ENCODE data around the gene HUNK.

Gene HUNK

DNA sequence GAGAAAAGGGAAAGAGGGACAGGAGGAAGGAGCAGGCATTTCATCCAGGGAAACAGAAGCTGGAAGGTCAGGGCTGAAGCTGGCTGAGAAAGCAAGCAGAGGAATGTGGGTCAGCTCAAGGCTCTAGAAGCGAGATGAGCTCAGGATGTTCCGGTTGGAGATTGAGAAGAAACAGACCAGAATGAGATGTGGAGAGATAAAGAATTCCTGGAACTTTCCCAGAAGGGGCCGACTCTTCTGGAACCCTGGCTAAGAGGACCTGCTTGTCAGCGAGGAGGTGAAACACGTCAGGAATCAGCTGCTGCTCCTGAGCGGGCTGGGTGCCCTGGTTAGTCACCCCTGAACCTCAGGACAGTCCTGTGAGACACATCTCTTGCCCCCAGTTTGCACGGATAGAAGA is 75.9 kb downstream of the HUNK start:
- TF ChIP-seq, protein P1, sequence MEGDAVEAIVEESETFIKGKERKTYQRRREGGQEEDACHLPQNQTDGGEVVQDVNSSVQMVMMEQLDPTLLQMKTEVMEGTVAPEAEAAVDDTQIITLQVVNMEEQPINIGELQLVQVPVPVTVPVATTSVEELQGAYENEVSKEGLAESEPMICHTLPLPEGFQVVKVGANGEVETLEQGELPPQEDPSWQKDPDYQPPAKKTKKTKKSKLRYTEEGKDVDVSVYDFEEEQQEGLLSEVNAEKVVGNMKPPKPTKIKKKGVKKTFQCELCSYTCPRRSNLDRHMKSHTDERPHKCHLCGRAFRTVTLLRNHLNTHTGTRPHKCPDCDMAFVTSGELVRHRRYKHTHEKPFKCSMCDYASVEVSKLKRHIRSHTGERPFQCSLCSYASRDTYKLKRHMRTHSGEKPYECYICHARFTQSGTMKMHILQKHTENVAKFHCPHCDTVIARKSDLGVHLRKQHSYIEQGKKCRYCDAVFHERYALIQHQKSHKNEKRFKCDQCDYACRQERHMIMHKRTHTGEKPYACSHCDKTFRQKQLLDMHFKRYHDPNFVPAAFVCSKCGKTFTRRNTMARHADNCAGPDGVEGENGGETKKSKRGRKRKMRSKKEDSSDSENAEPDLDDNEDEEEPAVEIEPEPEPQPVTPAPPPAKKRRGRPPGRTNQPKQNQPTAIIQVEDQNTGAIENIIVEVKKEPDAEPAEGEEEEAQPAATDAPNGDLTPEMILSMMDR (conservative IDR thresholded peaks at IDR 0.05), result no peak
- TF ChIP-seq ZFX (IDR thresholded peaks at IDR 0.05), result no peak

DNA sequence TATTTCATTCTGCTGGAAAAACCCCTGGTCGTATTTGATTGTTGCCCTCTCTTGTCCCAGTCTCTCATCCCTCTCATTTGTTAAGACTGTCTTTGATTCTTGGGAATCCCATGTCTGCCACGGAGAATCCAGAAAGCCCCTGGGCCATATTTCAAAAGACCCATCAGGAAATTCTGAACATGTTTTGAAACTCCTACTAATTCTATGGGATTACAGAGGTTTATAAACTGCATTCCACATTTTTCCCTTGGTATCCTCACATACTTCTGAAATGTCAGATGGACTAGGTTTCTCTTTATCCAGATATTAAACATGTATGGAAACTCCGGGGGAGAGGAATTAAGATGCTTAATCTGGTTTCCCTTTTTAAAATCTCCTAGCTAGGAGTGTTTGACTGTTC is 80.0 kb downstream of the HUNK start:
- TF ChIP-seq ZFX (IDR thresholded peaks at IDR 0.05), result no peak
- TF ChIP-seq, protein P1 (conservative IDR thresholded peaks at IDR 0.05), result no peak
- H3K27ac ChIP-seq, result no peak overlapping the region

More for the DNA sequence above, 75.9 kb downstream of the HUNK start:
- no peak overlapping the region for H3K27ac ChIP-seq

DNA sequence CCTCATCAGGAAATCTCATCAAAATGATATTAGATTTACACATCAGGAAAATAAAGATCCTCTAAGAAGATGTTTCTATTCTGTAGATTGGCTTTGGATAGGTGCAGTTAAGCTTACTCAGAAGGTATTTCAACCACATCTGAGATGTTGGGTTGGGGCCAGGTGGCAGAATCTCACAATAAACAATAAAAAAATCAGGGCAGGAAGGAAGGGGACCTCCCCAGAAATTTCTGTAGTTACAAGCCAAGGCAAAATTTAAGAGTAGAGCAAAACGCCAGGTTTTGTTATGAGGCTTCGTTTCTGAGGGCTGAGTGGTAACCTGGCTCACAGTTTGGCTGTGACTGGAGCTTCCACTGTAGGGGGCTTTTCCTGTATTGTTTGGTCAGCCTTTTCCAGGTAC is 84.8 kb downstream of the HUNK start:
- no peak overlapping the region for H3K27ac ChIP-seq
- TF ChIP-seq ZFX (IDR thresholded peaks at IDR 0.05), result no peak
- TF ChIP-seq, protein P1 (conservative IDR thresholded peaks at IDR 0.05), result no peak

DNA sequence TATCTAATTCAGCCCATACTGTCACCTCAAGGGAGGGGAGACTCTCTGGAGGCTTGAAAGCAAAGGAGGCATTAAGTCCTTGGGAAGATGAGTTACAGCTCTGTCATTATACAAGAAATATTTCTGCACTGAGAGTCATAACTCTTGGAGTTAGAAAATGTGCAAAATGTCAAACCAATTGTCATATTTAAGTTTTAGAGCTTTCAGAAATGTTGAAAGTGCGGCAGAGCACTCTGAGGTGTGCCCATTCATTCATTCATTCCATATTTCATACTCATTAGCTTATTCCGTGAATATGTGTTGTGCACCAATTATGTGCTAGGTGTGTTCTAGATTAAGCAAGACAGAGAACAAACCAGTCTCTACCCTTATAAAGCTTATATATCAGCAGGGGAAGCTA is 87.1 kb downstream of the HUNK start:
- TF ChIP-seq ZFX (IDR thresholded peaks at IDR 0.05), result no peak
- TF ChIP-seq, protein P1 (conservative IDR thresholded peaks at IDR 0.05), result no peak
- H3K27ac ChIP-seq, result no peak overlapping the region

DNA sequence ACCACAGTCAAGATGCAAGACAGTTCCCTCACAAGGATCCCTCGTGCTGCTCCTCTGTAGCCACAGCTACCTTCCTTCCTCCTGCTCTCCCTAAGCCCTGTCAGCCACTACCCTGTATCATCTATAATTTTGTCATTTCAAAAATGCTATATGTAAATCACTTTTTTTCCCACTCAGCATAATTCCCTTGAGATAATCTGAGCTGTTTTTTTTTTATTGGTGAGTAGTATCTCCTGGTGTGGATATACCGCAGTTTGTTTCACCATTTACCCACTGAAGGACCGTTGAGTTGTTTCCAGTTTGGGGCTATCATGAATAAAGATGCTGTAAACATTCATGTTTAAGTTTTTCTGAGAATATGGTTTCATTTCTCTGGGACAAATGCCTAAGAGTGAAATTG is 88.2 kb downstream of the HUNK start:
- H3K27ac ChIP-seq, result no peak overlapping the region
- no peak for TF ChIP-seq ZFX (IDR thresholded peaks at IDR 0.05)
- TF ChIP-seq, protein P1 (conservative IDR thresholded peaks at IDR 0.05), result no peak

DNA sequence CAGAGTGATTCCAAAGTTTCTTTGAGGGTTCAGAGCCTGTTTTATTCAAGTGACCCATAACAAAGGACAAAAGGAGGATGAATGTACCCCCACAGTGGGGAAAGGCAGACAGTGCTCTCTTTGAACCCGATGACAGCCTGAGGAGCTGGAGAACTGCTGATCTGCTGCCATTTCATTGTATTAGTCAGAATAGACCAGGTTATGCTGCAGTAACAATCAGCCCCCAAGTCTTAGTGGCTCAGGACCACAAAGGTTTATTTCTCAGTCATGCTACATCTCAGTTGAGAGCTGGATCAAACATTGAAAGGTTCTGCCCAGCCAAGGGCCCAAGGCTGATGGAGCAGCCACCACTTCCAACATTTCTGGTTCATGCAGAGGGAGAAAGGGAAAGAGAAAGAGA is 88.9 kb downstream of the HUNK start:
- no peak overlapping the region for H3K27ac ChIP-seq
- TF ChIP-seq, protein P1 (conservative IDR thresholded peaks at IDR 0.05), result no peak
- no peak for TF ChIP-seq ZFX (IDR thresholded peaks at IDR 0.05)

DNA sequence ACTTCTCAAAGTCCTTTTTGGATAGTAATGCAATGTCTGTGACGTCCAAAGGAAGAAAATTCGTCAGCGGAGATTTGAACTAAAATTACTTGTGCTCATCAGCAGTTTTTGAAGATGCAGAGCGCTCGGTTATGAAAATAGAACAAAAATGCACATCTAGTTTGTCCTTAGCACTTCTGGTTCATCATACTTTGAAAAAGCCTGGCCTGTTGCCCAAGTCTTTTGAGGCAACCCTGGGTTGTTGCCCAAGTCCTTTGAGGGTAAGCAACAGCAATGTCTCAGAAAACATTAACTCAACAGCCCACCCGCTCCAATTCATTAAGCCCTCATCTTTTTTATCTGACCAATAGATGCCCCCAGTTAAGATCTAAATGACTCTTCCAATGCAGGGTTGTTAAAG is 91.9 kb downstream of the HUNK start:
- no peak overlapping the region for H3K27ac ChIP-seq
- TF ChIP-seq, protein P1 (conservative IDR thresholded peaks at IDR 0.05), result no peak
- TF ChIP-seq ZFX (IDR thresholded peaks at IDR 0.05), result no peak

Measured in C4-2B (cell line).